ENCODE measurements around the gene UROC1.

UROC1 gene

DNA sequence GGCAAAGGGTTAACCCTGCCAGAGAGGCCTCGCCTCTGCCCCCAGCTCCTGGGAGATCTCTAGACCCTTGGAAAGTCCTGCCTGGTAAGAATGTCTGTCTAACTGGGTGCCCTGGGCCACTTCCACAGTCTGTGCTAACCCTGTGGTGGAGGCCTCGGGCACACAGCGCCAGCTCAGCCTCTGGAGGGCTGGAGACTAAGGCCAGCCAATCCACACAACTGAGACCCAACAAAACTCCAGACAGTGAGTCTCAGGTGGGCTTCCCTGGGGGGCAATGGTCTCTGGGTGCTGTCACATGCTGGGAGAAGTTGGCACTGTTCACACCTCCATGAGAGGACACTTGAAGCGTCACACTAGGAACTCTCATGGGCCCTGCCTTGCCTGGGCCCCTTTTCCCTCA, 61.4 kb downstream of the UROC1 start:
- Histone ChIP-seq H3K9ac (ENCODE audit: low read length) (no peak overlapping the region), H3K27ac (ENCODE audit: low read depth, low read length) (no peak overlapping the region), H3K4me3 (ENCODE audit: low read depth in 1 of 2, low read length in 2 of 2) (no peak overlapping the region), H3K4me1 (ENCODE audit: insufficient read depth, low read length) (no peaks in the 10 kb centered on the region), H3K27me3 (ENCODE audit: control insufficient read depth in 1 of 2, insufficient read depth in 2 of 2, low read length in 2 of 2) (no peaks in the 10 kb centered on the region), H3K9me3 (ENCODE audit: low read length) (no peaks in the 10 kb centered on the region), H3K36me3 (ENCODE audit: insufficient read depth, low read length) (peaks cover 69% of the 10 kb centered on the region)

DNA sequence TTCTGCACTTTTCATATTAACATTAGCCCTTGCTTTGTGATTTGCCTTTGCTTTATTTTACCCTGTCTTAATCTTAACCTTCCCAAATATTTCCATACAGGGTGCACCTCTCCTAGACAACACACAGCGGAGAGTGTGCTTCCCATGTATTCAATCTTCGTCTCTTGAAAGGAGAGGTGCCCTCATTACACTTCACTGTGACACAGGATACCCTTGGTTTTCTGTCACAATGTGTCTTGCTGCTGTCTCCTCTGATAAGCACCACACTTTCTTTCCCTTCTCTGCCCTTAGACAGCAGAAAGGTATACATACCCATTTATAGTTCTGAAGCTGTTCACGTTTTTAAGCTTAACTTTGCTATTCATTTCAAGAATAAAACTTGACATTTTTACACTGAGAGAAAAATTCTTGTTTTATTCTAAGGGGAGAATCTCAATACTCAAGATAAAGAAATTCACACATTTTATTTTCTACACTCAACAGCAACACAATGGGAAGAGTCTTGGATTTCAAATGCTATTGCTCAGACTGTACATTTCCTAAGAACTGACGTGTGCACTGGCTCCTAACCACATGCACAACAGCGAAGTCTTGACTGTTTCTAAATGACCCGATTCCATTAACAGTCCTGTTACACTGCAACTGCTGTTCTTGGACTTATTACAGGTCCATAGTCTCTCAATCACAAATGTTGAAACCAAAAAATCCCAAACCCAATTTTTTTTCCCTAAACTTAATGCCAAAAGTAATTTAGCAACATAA, 63.0 kb downstream of the UROC1 start:
- no peaks in the 10 kb centered on the region for H3K27me3 ChIP-seq (ENCODE audit: control insufficient read depth in 1 of 2, insufficient read depth in 2 of 2, low read length in 2 of 2)
- H3K4me3 ChIP-seq (ENCODE audit: low read depth in 1 of 2, low read length in 2 of 2) = no peak overlapping the region
- no peak overlapping the region for H3K27ac ChIP-seq (ENCODE audit: low read depth, low read length)
- no peaks in the 10 kb centered on the region for H3K9me3 ChIP-seq (ENCODE audit: low read length)
- H3K4me1 ChIP-seq (ENCODE audit: insufficient read depth, low read length) = no peaks in the 10 kb centered on the region
- peaks cover 70% of the 10 kb centered on the region for H3K36me3 ChIP-seq (ENCODE audit: insufficient read depth, low read length)
- H3K9ac ChIP-seq (ENCODE audit: low read length) = no peak overlapping the region

DNA sequence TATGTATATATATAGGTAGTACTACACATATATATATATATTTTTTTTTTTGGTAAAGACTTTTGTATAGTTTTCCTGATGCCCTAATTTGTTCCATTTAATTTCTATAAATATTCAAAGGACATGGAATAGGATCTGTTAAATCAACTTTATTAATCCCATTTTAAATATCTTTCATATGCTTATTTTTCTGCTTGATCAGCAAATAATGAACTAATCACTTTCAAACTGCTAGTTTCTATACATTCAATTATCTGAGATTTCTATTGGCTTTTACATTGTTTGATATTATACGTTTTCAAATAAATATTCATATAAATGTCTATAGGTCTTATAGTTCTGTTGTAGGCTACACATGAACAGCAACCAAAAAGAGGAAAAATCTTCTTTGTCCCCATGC, 63.5 kb downstream of the UROC1 start:
- peaks cover 67% of the 10 kb centered on the region for H3K36me3 ChIP-seq (ENCODE audit: insufficient read depth, low read length)
- H3K9ac ChIP-seq (ENCODE audit: low read length) = no peak overlapping the region
- no peak overlapping the region for H3K27ac ChIP-seq (ENCODE audit: low read depth, low read length)
- no peaks in the 10 kb centered on the region for H3K27me3 ChIP-seq (ENCODE audit: control insufficient read depth in 1 of 2, insufficient read depth in 2 of 2, low read length in 2 of 2)
- no peak overlapping the region for H3K4me3 ChIP-seq (ENCODE audit: low read depth in 1 of 2, low read length in 2 of 2)
- H3K9me3 ChIP-seq (ENCODE audit: low read length) = no peaks in the 10 kb centered on the region
- H3K4me1 ChIP-seq (ENCODE audit: insufficient read depth, low read length) = no peaks in the 10 kb centered on the region

DNA sequence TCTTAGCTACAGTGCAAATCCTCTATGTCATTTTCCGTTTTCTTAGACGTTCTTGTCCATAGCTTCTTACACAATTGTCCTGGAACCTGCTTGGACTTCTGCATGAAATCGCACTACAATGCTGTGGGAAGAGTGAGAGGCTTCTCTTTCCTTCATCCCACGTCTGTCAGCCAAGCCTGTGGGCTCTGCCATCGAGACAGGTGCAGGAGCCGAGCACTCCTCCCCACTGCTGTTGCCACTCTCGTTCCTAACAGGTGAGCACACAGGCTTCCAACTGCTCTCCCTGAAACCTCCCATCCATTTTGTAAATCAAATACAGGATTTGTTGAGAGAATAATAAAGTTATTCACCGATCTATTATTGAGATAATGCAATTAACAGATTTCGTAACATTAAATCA, 65.4 kb downstream of the UROC1 start:
- Histone ChIP-seq H3K27ac (ENCODE audit: low read depth, low read length) (no peak overlapping the region), H3K4me3 (ENCODE audit: low read depth in 1 of 2, low read length in 2 of 2) (no peak overlapping the region), H3K36me3 (ENCODE audit: insufficient read depth, low read length) (peaks cover 69% of the 10 kb centered on the region), H3K9me3 (ENCODE audit: low read length) (no peaks in the 10 kb centered on the region), H3K4me1 (ENCODE audit: insufficient read depth, low read length) (peaks cover 5% of the 10 kb centered on the region), H3K27me3 (ENCODE audit: control insufficient read depth in 1 of 2, insufficient read depth in 2 of 2, low read length in 2 of 2) (no peaks in the 10 kb centered on the region), H3K9ac (ENCODE audit: low read length) (no peak overlapping the region)

DNA sequence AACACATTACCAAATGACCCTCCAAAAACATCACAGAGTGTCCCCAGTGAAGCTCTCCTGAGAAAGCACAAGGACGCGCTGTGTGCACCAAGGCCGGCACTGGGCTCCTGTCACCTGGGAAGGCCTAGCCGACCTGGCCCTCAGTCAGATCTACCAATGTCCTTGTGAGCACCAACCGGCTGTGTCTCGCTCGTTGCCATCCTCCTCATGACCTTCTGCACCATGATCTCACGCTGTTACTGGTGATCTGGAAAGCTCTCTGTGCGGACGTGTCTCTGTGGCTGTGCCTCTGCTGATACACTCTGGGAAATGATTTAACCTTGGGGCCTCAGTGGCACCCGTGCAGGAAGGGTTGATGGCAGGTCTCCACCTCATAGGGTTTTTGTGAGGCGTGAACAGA, 66.1 kb downstream of the UROC1 start:
- Histone ChIP-seq H3K9me3 (ENCODE audit: low read length) (no peaks in the 10 kb centered on the region), H3K27ac (ENCODE audit: low read depth, low read length) (no peak overlapping the region)

DNA sequence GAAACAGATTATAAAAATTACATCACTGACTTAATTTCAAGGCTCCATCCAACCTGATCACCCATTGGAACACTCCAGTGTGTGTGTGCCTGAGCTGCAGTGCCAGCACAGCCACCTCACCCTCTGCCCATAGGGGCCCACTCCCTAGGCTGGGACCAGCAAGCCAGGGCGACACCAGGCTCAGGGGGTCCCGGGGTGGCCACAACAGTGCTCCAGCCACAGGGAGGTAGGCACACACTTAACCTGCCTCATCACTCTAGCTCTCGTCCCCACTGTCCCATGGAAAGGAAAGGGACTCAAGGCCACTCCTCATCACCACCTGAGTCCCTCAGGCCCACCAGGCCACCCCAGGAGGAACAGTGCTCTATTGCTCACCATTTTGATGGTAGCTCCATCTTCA, 66.8 kb downstream of the UROC1 start:
- Histone ChIP-seq H3K4me1 (ENCODE audit: insufficient read depth, low read length) (peaks cover 5% of the 10 kb centered on the region), H3K9ac (ENCODE audit: low read length) (no peak overlapping the region), H3K9me3 (ENCODE audit: low read length) (no peaks in the 10 kb centered on the region), H3K27me3 (ENCODE audit: control insufficient read depth in 1 of 2, insufficient read depth in 2 of 2, low read length in 2 of 2) (no peaks in the 10 kb centered on the region), H3K27ac (ENCODE audit: low read depth, low read length) (no peak overlapping the region), H3K4me3 (ENCODE audit: low read depth in 1 of 2, low read length in 2 of 2) (no peak overlapping the region), H3K36me3 (ENCODE audit: insufficient read depth, low read length) (peaks cover 61% of the 10 kb centered on the region)

More for the DNA sequence above, 66.1 kb downstream of the UROC1 start:
- peaks cover 62% of the 10 kb centered on the region for H3K36me3 ChIP-seq (ENCODE audit: insufficient read depth, low read length)
- H3K27me3 ChIP-seq (ENCODE audit: control insufficient read depth in 1 of 2, insufficient read depth in 2 of 2, low read length in 2 of 2) = no peaks in the 10 kb centered on the region
- H3K4me1 ChIP-seq (ENCODE audit: insufficient read depth, low read length) = peaks cover 5% of the 10 kb centered on the region
- no peak overlapping the region for H3K9ac ChIP-seq (ENCODE audit: low read length)
- H3K4me3 ChIP-seq (ENCODE audit: low read depth in 1 of 2, low read length in 2 of 2) = no peak overlapping the region

DNA sequence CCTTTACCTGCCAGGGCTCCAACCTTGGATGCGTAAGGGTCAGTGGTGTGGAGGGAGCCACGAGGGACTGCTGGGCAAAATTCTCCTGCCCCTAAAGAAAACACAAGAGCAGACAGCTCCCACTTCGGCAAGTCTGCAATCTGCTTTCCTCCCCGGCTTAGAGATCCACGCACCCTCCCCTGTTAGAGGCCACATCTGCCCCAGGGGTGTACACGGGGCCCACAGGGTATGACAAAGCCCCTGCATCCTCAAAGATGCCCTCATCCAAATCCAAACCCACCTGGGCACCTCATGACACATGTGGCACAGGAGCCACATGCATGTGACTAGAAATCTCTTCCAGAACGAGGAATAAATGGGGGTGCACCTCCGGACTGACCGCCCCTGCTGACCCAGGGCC, 67.4 kb downstream of the UROC1 start:
- H3K9me3 ChIP-seq (ENCODE audit: low read length) = no peaks in the 10 kb centered on the region
- H3K4me1 ChIP-seq (ENCODE audit: insufficient read depth, low read length) = peaks cover 5% of the 10 kb centered on the region
- no peak overlapping the region for H3K4me3 ChIP-seq (ENCODE audit: low read depth in 1 of 2, low read length in 2 of 2)
- H3K27me3 ChIP-seq (ENCODE audit: control insufficient read depth in 1 of 2, insufficient read depth in 2 of 2, low read length in 2 of 2) = no peaks in the 10 kb centered on the region
- no peak overlapping the region for H3K9ac ChIP-seq (ENCODE audit: low read length)
- no peak overlapping the region for H3K27ac ChIP-seq (ENCODE audit: low read depth, low read length)
- peaks cover 58% of the 10 kb centered on the region for H3K36me3 ChIP-seq (ENCODE audit: insufficient read depth, low read length)

DNA sequence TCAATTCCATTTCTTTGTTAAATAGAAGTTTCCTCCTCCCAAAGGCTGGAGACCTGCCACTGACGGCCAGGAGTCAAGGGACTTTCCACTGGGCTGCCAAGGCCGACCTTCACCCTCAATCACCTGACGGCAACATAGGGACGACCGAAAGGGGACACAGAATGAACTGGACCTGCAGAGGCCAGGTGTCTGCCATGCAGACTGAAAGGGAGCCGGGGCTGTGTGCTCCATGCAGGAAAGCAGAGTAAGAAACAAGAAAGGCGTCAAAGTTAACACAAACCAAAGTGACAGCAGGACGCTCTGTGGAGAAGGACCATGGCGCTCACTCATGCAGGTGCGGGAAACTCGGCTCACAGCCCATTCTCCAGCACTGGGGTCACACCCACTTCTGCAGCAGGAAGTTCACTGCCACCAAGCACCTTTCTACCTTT, 67.9 kb downstream of the UROC1 start:
- Histone ChIP-seq H3K27ac (ENCODE audit: low read depth, low read length) (no peak overlapping the region), H3K4me1 (ENCODE audit: insufficient read depth, low read length) (peaks cover 5% of the 10 kb centered on the region), H3K4me3 (ENCODE audit: low read depth in 1 of 2, low read length in 2 of 2) (no peak overlapping the region), H3K36me3 (ENCODE audit: insufficient read depth, low read length) (peaks cover 53% of the 10 kb centered on the region), H3K27me3 (ENCODE audit: control insufficient read depth in 1 of 2, insufficient read depth in 2 of 2, low read length in 2 of 2) (no peaks in the 10 kb centered on the region), H3K9me3 (ENCODE audit: low read length) (no peaks in the 10 kb centered on the region), H3K9ac (ENCODE audit: low read length) (no peak overlapping the region)

DNA sequence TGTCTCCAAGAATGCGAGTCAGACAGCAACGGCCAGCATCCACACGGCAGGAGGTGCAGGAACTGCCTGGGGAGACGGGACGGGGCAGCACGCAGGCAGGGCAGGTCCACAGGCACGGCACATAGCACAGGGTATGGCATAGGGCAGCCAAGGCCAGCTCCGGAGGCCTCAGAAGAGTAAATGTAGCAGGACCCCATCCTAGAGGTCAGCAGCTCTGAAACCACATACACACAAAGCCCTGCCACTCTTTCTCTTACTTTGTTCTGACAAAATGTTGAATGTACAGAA, 68.7 kb downstream of the UROC1 start:
- H3K4me1 ChIP-seq (ENCODE audit: insufficient read depth, low read length) = peaks cover 5% of the 10 kb centered on the region
- H3K36me3 ChIP-seq (ENCODE audit: insufficient read depth, low read length) = peaks cover 49% of the 10 kb centered on the region
- H3K9me3 ChIP-seq (ENCODE audit: low read length) = no peaks in the 10 kb centered on the region
- no peak overlapping the region for H3K27ac ChIP-seq (ENCODE audit: low read depth, low read length)
- no peaks in the 10 kb centered on the region for H3K27me3 ChIP-seq (ENCODE audit: control insufficient read depth in 1 of 2, insufficient read depth in 2 of 2, low read length in 2 of 2)
- H3K4me3 ChIP-seq (ENCODE audit: low read depth in 1 of 2, low read length in 2 of 2) = no peak overlapping the region
- no peak overlapping the region for H3K9ac ChIP-seq (ENCODE audit: low read length)

DNA sequence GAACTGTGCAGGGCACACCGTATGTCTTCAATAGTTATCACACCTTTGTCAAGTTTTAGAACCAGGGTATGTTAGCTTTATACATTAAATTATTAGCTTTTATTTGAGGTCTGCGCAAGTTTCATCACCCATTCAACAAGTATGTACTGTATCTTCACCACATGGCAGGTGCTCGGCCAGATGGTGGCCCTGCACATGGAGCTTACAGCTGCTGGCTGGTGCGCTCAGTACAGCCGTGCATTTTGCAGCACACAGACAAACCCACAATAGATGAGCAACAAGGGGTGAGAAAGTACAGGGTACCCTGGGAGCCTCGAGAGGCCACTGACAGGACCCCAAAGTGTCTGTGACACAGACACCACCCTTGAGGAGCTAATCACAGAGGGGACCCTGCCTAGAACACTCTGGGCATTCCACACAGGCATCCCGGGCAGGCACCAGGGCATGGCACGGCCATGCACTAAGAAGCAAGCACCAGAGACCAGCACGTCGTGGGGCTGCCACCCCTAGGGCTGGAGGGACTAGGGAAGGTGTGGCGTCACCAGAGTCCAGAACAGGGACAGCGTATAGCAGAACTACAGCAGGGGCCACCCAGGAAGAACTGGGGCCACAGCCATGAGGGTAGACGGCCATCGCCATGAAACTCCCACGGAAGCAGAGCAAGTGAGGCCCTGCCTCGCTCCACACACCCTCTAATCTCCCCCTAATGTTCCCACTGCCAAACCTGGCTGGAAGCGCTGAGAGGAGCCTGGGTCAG, 69.3 kb downstream of the UROC1 start:
- H3K36me3 ChIP-seq (ENCODE audit: insufficient read depth, low read length) = peaks cover 47% of the 10 kb centered on the region
- H3K27ac ChIP-seq (ENCODE audit: low read depth, low read length) = no peak overlapping the region
- no peaks in the 10 kb centered on the region for H3K27me3 ChIP-seq (ENCODE audit: control insufficient read depth in 1 of 2, insufficient read depth in 2 of 2, low read length in 2 of 2)

DNA sequence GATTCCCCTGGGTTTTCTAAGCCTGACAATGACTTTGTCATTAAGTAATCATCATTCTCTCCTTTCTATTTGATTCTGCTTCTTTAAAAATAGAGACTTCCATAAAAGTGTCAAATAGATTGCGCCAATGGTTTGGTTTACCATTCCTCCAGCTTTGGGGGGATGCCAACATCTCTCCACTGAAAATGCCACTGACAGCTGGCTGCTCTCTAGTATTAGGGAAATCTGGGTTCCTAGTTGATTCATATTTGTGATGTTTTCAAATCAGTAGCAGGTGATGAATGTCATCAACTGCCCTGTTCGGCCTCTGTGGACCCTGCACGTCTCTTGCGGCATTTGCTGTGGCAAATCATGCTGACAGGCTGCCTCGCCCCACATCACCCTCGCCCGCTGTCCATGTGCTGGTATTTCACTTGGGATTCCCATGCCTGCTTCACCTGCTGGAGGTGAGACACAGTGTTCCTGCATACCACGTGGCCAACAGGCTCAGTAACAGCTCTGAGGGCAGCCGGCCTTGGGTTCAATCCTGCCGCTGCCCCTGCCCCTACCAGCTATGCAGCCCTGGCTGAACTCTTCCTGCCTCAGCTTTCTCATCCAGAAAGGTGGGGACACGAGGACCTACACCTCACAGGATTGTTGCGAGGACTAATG, 70.0 kb downstream of the UROC1 start:
- no peak overlapping the region for H3K27ac ChIP-seq (ENCODE audit: low read depth, low read length)
- H3K9ac ChIP-seq (ENCODE audit: low read length) = no peak overlapping the region
- H3K9me3 ChIP-seq (ENCODE audit: low read length) = no peaks in the 10 kb centered on the region
- H3K4me1 ChIP-seq (ENCODE audit: insufficient read depth, low read length) = peaks cover 5% of the 10 kb centered on the region
- H3K36me3 ChIP-seq (ENCODE audit: insufficient read depth, low read length) = peaks cover 39% of the 10 kb centered on the region
- no peaks in the 10 kb centered on the region for H3K27me3 ChIP-seq (ENCODE audit: control insufficient read depth in 1 of 2, insufficient read depth in 2 of 2, low read length in 2 of 2)
- H3K4me3 ChIP-seq (ENCODE audit: low read depth in 1 of 2, low read length in 2 of 2) = no peak overlapping the region

More for the DNA sequence above, 69.3 kb downstream of the UROC1 start:
- Histone ChIP-seq H3K4me1 (ENCODE audit: insufficient read depth, low read length) (peaks cover 5% of the 10 kb centered on the region), H3K9ac (ENCODE audit: low read length) (no peak overlapping the region), H3K9me3 (ENCODE audit: low read length) (no peaks in the 10 kb centered on the region), H3K4me3 (ENCODE audit: low read depth in 1 of 2, low read length in 2 of 2) (no peak overlapping the region)
